ENCODE data around the gene ELP4.

DNA sequence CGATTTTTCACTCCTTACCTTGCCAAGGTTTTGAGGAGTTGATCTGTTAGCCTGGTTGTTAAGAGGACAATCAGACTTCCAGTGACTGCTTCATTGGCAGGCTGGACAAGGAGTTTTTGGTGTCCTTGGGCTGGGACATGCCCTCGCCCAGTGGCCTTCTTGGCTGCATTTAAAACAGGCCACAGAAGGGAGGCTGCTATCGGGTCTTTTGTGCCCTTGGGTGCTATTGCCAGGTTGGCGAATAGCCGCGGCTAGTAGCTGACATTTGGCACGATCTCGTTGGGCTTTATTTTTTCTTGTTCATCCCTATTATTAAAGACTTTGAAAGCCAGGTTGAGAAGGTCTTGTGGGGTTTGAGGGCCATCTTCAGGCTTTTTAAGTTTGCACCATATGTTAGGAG lies 99.4 kb downstream of the ELP4 start:
- no peak for TF ChIP-seq GATA2 (IDR thresholded peaks at IDR 0.05; ENCODE audit: low read depth, low read length)
- no peak for TF ChIP-seq GATA3 (IDR thresholded peaks at IDR 0.05; ENCODE audit: low read depth, low read length)

All from SH-SY5Y (cell line).